ENCODE measurements around the gene ATP2A1. TPM values are rescaled to one million over a fixed set of nuclear protein-coding genes. Genes with fewer than 3 reads are reported as not detected.

The ATP2A1 gene
- total RNA-seq, 1 donor = 0.36 TPM

DNA sequence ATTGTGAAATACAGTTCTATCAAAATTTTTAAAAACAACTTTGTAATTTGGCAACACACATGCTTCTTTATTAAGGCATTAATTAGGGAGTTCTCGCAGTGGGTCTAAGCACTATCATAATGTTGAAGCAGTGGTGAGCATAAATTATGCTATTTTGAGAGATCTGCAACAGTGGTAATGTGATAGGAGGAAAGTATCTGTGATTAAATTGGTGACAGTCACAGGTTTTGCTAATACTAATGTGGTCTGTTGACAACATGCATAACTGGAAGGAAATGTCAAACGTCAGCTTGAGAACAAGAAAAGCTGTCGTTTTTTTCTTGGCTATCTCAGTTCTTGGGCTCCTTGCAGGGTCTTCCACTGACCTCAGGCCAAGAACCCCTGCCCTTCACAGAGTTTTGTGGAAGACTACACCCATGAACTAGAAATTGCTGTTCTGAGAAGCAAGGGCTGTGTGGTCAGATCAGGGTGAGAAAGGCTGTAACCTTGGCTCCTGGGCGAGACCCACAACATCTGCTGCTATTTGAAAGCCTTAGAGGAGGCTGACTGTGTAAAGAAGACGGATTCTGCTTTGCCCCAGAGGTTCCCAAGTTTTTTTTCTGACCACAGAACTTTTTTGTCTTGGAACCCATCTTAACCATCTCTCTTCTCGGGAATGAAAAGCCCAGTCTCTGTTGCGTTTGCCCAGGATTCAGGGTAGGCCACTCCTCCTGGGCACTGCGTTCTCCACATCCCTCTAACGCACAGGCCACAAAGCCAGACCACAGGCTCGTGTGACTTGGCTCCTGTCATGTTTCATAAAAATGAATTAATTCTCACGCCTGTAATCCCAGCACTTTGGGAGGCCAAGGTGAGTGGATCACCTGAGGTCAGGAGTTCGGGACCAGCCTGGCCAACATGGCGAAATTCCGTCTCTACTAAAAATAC, 13.9 kb downstream of the ATP2A1 start:
- no peaks in the 10 kb centered on the region for H3K4me1 ChIP-seq (ENCODE audit: insufficient read depth, low read length)
- H3K9me3 ChIP-seq (ENCODE audit: low read depth, low read length) = no peaks in the 10 kb centered on the region
- no peaks in the 10 kb centered on the region for H3K27me3 ChIP-seq (ENCODE audit: insufficient read depth, low read length)
- no peaks in the 10 kb centered on the region for H3K36me3 ChIP-seq (ENCODE audit: insufficient read depth, low read length)
- H2AFZ ChIP-seq (ENCODE audit: low read length) = no peak overlapping the region
- H3K4me2 ChIP-seq (ENCODE audit: insufficient read depth, low read length) = no peak overlapping the region
- DNase-seq (ENCODE audit: insufficient read length, low spot score, missing footprints) = peak; percentile 3
- H3K27ac ChIP-seq (ENCODE audit: low read depth, low read length) = no peak overlapping the region
- no peaks in the 10 kb centered on the region for H3K79me2 ChIP-seq (ENCODE audit: insufficient read depth, low read length)
- no peaks in the 10 kb centered on the region for H4K20me1 ChIP-seq (ENCODE audit: insufficient read depth, low read length)
- no peak overlapping the region for H3K4me3 ChIP-seq (ENCODE audit: insufficient read depth, low read length)
- no peak for TF ChIP-seq CTCF (IDR thresholded peaks at IDR 0.05; ENCODE audit: extremely low read depth, low read depth, low read length)

GRCh38 chr16:28893291-28893690, 15.0 kb downstream of the ATP2A1 start:
- Histone ChIP-seq H2AFZ (ENCODE audit: low read length) (no peak overlapping the region), H3K79me2 (ENCODE audit: insufficient read depth, low read length) (no peaks in the 10 kb centered on the region), H4K20me1 (ENCODE audit: insufficient read depth, low read length) (no peaks in the 10 kb centered on the region), H3K36me3 (ENCODE audit: insufficient read depth, low read length) (no peaks in the 10 kb centered on the region), H3K4me1 (ENCODE audit: insufficient read depth, low read length) (no peaks in the 10 kb centered on the region), H3K9me3 (ENCODE audit: low read depth, low read length) (no peaks in the 10 kb centered on the region), H3K4me2 (ENCODE audit: insufficient read depth, low read length) (no peak overlapping the region), H3K27me3 (ENCODE audit: insufficient read depth, low read length) (no peaks in the 10 kb centered on the region), H3K4me3 (ENCODE audit: insufficient read depth, low read length) (no peak overlapping the region), H3K27ac (ENCODE audit: low read depth, low read length) (no peak overlapping the region)
- DNase-seq (ENCODE audit: insufficient read length, low spot score, missing footprints) = no peak
- TF ChIP-seq CTCF (IDR thresholded peaks at IDR 0.05; ENCODE audit: extremely low read depth, low read depth, low read length) = no peak

DNA sequence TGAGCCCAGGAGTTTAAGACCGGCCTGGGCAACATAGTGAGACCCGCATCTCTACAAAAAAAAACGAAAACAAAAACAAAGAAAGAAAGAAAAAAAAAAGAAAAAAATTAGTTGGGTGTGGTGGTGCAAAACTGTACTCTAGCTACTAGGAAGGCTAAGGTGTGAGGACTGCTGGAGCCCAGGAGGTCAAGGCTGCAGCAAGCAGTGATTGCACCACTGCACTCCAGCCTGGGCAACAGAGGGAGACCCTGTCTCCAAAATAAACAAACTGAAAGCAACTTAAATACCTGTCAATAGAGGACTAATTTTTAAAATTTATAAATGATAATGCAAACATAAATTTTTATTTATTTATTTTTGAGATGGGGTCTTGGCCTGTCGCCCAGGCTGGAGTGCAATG, 17.3 kb downstream of the ATP2A1 start:
- DNase-seq (ENCODE audit: insufficient read length, low spot score, missing footprints) = no peak
- no peak for TF ChIP-seq CTCF (IDR thresholded peaks at IDR 0.05; ENCODE audit: extremely low read depth, low read depth, low read length)
- no peaks in the 10 kb centered on the region for H3K36me3 ChIP-seq (ENCODE audit: insufficient read depth, low read length)
- no peak overlapping the region for H2AFZ ChIP-seq (ENCODE audit: low read length)
- H3K4me1 ChIP-seq (ENCODE audit: insufficient read depth, low read length) = no peaks in the 10 kb centered on the region
- H3K4me2 ChIP-seq (ENCODE audit: insufficient read depth, low read length) = no peak overlapping the region
- H3K79me2 ChIP-seq (ENCODE audit: insufficient read depth, low read length) = no peaks in the 10 kb centered on the region
- no peaks in the 10 kb centered on the region for H3K9me3 ChIP-seq (ENCODE audit: low read depth, low read length)
- H3K27ac ChIP-seq (ENCODE audit: low read depth, low read length) = no peak overlapping the region
- H4K20me1 ChIP-seq (ENCODE audit: insufficient read depth, low read length) = no peaks in the 10 kb centered on the region
- no peak overlapping the region for H3K4me3 ChIP-seq (ENCODE audit: insufficient read depth, low read length)
- no peaks in the 10 kb centered on the region for H3K27me3 ChIP-seq (ENCODE audit: insufficient read depth, low read length)

GRCh38 chr16:28897826-28898225, 19.5 kb downstream of the ATP2A1 start:
- Histone ChIP-seq H3K27me3 (ENCODE audit: insufficient read depth, low read length) (no peaks in the 10 kb centered on the region), H2AFZ (ENCODE audit: low read length) (no peak overlapping the region), H3K9me3 (ENCODE audit: low read depth, low read length) (no peaks in the 10 kb centered on the region), H3K36me3 (ENCODE audit: insufficient read depth, low read length) (no peaks in the 10 kb centered on the region), H3K4me1 (ENCODE audit: insufficient read depth, low read length) (no peaks in the 10 kb centered on the region), H3K4me2 (ENCODE audit: insufficient read depth, low read length) (no peak overlapping the region), H3K4me3 (ENCODE audit: insufficient read depth, low read length) (no peak overlapping the region), H3K79me2 (ENCODE audit: insufficient read depth, low read length) (no peaks in the 10 kb centered on the region), H4K20me1 (ENCODE audit: insufficient read depth, low read length) (no peaks in the 10 kb centered on the region), H3K27ac (ENCODE audit: low read depth, low read length) (no peak overlapping the region)
- TF ChIP-seq CTCF (IDR thresholded peaks at IDR 0.05; ENCODE audit: extremely low read depth, low read depth, low read length) = no peak
- DNase-seq (ENCODE audit: insufficient read length, low spot score, missing footprints) = no peak

Data from osteoblast (primary cell).